Loucy (cell line): ENCODE results near the gene BEST1.

Experiments
- EZH2phosphoT487 ChIP-seq: fragments of 200-600 bp; IDR thresholded peaks from 2 replicates; pipeline ENCODE4 v1.6.1; 2018; ENCODE audit warnings: antibody characterized with exemption, mild to moderate bottlenecking, moderate library complexity, borderline replicate concordance
- TF ChIP-seq, protein P1 (sequence below): fragments of 200-600 bp; sonication (generic); conservative IDR thresholded peaks from 2 replicates; pipeline ENCODE4 v1.5.1; 2014; ENCODE audit warnings: mild to moderate bottlenecking, antibody characterized with exemption, low read length

GRCh38 chr11:61975638-61976419 lies 25.7 kb downstream of the BEST1 start:
- TF ChIP-seq, protein P1, sequence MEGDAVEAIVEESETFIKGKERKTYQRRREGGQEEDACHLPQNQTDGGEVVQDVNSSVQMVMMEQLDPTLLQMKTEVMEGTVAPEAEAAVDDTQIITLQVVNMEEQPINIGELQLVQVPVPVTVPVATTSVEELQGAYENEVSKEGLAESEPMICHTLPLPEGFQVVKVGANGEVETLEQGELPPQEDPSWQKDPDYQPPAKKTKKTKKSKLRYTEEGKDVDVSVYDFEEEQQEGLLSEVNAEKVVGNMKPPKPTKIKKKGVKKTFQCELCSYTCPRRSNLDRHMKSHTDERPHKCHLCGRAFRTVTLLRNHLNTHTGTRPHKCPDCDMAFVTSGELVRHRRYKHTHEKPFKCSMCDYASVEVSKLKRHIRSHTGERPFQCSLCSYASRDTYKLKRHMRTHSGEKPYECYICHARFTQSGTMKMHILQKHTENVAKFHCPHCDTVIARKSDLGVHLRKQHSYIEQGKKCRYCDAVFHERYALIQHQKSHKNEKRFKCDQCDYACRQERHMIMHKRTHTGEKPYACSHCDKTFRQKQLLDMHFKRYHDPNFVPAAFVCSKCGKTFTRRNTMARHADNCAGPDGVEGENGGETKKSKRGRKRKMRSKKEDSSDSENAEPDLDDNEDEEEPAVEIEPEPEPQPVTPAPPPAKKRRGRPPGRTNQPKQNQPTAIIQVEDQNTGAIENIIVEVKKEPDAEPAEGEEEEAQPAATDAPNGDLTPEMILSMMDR = no peak
- no peak for TF ChIP-seq EZH2phosphoT487
